Stimulated activated CD4-positive, alpha-beta T cell treated with anti-CD3 and anti-CD28 coated beads, Interleukin-15, amount 100 ng/mL, for 48 hours (primary cell): Measurements from ENCODE around the gene SDC3.

Source experiments
- DNase-seq, 2 donors: peaks; one replicate each; pipeline ENCODE4 v3.0.0-alpha.2; 2020; ENCODE audit warnings: low read depth in 2 of 2

SDC3 gene

DNA sequence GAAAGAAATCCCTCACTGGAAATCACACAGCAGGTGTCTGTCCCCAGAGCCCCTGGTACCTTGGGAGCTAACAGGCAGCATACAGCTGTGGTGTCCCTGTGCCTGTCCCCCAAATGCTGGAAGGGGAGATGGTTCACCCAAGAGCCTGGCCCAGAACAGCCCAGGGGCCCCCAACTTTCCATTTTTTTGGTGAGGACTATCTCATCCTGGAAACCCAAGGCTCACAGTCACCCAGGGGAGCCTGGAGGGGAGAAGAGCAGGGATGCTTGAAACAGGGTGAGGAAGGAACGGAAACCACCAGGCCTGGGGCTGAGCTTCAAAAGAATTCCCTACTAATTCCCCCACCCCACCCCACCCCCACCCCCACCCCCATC, 3.6 kb downstream of the SDC3 start:
- DNase-seq = no peak

- no peak for DNase-seq
Observed at GRCh38 chr1:30904191-30904961, 4.2 kb downstream of the SDC3 start.

DNA sequence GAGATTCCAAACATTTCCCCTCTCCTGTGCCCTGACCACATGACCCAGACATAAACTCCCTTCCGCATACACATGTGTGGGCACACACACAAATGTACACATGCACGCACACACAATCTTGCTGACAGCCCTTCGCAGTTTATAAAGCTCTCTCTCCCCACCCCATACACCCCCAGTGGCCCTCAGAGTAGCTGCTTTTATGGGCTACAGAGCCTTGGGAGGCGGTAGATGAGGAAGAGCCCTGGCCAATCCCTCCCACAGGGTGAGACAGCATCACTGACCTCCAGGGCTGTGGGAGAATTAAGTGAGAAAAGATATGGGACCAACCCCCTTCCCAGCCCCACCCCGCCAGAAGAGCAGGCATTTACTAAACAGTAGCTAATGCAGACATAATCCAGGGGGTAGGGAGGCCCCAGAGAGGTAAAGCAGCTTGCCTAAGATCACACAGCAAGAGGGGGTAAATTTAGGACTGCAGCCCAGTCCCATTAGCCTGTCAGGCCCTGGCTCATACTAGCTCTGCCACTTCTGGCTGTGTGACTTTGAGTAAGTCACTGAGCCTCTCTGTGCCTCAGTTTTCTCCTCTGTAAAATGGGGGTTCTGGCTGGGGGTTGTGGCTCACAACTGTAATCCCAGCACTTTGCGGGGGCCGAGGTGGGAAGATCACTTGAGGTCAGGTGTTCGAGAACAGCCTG, 5.1 kb downstream of the SDC3 start:
- no peak for DNase-seq

- no peak for DNase-seq
Observed at GRCh38 chr1:30902593-30903290, 5.8 kb downstream of the SDC3 start.

DNA sequence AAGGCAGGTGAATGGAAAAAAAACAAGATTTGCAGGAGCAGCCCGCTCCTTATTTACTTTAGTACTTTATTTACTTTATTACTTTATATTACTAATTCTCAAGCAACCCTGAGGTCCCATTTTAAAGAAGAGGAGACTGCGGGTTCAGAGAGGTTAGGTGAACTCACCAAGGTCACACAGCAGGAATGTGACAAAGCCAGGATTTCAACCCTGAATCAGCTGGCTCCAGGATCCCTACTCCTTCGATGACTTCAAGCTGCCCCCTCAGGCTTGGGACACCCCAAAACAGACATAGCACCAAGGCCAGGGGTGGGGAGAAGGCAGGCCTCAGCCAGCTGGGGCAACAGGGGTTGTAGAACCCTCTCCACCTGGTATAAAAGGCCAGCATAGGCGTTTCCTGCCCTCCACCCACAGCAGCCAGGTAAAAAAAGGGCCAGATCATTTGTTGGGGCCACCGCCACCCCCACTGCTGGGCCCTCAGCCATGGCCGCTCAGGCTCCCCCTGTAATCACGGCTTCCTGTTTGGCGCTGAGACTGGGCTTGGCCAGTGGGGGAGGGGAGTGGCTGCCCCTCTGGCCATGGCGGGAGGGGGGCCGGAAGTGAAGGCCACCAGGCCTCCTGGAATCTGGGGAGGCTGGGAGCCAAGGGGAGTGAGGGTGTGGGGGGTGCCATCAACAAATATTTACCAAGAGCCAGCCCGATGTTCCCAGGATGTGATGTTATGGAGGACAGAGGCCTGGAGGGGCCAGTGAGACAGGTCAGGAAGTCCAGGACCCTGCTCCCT, 6.6 kb downstream of the SDC3 start:
- no peak for DNase-seq

GRCh38 chr1:30900931-30901560, 7.5 kb downstream of the SDC3 start:
- DNase-seq = no peak

DNA sequence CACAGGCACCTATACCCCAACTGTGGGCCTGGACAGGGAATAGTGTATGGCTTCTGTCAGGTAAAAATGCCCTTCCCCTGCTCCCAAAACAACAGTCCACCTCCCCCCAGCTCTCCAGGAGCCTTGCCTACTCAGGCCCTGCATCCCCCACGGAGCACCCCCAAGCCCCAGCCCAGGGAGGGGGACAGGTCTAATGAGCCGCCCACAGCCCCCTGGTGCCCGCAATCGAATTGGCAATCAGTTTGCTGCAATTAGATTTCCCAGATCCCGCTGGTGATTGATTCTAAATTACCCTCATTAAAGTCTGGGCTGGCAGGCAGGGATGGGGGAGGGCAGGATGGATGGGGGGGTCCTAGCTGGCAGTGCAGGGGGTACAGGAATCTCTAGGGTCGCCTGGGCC, 8.1 kb downstream of the SDC3 start:
- DNase-seq = no peak

DNA sequence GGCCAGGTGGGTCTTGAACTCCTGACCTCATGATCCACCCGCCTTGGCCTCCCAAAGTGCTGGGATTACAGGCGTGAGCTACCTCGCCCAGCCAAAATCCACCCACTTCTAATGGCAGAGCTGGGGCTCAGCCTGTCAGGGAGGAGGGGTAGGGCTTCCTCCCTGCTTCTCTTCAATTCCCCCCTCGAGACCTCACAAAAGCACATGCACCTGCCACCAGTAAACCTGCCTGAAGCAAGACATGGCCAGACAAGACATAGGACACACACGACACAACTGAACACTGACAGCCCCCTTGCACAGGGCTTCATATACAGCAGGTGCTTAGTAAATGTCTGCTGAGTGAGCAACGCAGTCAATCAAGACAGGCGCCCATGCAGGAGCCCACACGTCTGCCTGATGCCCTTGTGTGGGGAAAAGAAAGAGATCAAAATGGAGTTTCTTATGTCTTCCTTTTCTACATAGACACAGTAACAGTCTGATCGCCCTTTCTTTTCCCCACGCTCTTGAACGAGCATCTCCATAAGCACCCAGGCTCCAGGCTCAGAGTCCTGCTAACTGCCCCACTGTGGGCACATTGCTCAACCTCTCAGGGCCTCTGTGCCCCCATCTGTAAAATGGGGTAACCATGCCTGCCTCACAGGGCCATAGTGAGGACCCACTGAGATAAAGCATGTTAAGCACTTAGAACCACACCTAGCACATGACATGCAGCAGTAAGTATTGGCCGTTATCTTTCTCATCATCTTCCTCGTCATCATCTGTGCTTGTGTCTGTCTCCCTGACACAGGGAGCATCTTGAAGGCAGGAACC, 8.8 kb downstream of the SDC3 start:
- DNase-seq = no peak

- DNase-seq = no peak
Observed at GRCh38 chr1:30898031-30898815, 10.3 kb downstream of the SDC3 start.

DNA sequence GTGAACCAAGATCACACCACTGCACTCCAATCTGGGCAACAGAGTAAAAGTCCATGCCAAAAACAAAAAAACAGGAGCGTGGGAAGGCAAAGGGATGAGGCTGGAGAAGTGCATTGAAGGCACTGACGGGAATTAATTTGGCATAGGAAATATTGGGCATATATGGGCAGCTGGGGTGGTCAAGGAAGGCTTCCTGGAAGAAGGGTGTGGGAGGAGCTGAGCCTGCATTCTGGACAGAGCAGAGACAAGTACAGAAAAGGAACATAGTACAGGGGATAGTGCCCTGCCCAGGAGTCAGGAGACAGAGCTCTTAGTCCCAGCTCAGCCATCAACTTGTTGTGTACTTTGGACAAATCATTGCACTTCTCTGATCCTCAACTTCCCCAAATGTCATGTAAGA, 11.7 kb downstream of the SDC3 start:
- DNase-seq = no peak

DNA sequence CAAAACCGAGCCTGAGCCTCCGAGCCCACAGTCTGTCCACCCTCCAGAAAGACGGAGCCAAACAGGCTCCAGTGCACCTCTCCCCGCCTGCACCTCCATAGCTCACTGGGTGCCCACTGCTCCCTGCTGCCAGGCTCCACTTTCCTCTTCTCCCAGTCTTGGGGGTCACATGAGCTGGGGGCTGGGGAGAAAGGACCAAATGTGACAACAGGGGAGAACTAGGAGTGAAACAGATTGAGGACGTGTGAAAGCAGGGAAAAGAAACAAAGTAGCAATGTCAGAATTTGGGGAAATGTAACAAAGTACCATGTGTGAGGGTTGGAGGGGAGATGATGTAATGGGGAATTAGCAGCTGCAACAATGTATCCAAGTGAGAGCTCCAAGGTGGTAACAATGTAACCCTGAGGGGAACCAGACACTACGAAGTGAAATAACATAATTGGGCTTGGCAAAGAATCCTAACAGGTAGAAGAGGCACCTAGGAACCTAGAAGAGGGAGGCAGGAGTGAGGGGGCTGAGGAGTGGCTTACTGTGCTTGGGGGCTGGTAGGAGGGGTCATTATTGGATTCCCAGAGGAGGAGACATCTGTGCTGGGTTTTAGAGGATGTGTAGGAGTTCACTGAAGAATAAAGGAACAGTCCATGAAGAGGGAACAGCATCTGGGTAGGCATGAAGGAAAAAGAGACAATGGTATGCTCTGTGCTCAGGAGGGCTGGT, 12.5 kb downstream of the SDC3 start:
- no peak for DNase-seq

GRCh38 chr1:30895382-30895943, 13.1 kb downstream of the SDC3 start:
- DNase-seq = no peak

DNA sequence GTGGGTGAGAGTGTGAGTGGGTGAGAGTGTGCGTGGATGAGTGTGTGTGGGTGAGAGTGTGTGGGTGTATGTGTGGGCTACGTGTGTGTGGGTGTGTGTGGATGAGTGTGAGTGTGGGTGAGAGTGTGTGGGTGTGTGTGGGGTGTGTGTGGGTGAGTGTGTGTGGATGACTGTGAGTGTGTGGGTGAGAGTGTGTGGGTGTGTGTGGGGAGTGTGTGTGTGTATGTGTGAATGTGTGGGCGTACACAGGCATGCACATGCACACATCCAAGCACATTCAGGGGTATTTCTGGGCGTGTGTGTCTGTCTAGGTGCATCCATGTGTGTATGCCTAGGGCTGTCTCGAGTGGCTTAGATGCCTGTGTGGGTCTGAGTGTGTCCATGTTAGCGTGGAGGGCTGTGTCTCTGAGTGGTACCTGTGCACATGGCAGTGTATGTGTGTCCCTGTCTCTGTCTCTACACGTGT, 14.0 kb downstream of the SDC3 start:
- no peak for DNase-seq

DNA sequence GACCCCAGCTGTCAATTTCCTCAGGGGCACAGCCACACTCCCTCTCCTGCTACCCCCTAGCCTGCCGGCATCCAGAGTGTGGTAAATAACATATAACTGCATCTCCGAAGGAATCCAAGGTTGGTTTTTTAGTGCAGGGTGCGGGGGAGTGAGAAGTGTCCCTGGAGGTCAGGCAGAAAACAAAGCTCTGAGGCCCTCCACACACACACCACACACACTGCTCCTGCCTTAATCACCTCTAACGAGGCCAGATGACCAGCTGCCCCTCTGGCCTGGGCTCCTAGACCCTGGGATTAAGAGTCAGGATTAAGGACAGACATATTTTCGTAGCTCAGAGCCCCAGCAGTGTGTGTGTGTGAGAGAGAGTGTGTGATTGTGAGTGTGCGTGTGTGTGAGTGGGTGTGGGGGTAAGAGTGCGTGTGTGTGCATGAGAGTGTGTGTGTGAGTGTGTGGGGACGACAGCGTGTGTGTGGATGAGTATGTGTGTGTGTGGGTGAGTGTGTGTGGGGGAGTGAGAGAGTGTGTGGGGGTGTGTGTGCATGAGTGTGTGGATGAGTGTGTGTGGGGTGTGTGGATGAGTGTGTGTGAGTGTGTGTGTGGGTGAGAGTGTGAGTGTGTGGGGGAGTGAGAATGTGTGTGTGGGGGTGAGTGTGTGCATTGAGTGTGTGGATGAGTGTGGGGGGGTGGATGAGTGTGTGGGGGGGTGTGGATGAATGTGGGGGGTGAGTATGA, 14.6 kb downstream of the SDC3 start:
- DNase-seq = no peak

DNA sequence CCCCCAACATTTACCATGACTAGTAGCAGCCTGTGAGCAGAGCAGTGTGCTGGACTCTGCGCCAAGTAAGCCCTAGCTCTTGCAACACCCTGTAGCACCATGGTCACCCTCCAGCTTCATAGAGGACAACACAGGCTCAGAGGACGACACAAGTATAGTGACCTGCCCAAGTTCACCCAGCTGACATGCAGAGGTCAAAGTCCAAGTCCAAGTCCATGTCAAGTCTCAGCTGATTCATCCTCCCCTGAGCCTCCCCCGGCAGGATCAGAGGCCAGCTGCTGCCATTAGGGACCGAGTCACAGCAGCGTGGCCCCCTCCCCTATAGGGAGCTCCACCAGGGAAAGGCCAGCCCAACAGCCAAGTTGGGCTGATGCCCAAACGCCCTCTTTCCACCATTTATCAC, 15.9 kb downstream of the SDC3 start:
- no peak for DNase-seq

DNA sequence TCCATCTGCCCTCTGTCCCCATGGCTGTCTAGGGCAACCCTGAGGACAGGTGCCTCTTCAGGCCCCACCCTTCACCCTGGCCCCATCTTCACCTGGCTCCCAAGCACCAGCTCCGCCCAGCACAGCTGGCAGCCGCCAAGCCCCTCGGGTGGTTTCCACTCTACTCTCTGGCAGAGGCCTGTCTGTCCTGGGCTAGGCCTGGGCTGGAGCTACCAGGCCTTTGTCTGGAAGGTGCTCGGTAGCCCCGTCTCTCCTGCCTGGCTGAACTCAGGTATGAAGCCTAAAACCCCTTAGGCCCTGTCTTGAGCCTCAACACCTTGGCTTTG, 17.4 kb downstream of the SDC3 start:
- DNase-seq = no peak

GRCh38 chr1:30890502-30891226, 17.9 kb downstream of the SDC3 start:
- DNase-seq = no peak

DNA sequence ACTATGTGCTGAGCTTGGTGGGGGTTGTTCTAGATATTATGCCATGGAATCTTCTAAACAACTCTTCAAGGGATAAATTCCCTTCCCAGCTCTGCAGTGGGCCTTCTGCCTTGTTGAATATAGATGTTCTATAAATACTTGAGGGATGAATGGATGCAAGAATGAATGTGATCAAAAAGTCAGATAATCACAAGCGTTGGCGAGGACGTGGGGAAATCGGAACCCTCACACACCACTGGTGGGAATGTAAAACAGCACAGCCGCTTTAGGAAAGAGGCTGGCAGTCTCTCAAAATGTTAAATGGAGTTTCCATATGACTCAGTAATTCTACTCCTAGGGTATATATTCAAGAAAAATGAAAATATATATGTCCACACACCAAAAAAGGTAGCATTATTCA, 19.0 kb downstream of the SDC3 start:
- DNase-seq = no peak
